ENCODE data around the gene APLN.

DNA sequence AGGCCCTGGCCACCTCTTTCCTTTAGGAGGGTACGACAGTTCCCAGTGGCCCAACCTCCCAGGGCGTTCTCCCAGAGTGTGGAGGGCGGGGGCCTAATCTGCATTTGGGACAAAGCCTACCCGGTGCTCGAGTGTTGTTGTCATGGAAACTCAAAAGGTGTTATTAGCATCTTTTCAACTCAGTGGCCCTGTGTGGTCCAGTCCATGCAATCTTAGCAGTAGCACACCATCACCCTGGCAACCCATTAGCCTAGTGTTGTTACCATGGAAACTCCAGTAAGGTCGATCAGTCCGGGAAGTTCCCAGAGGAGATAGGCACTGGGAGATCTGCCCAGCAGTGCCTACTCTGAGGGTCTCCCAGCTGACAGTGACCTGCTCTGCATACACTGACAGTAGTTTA, 20.2 kb downstream of the APLN start:
- TF ChIP-seq, protein P1, sequence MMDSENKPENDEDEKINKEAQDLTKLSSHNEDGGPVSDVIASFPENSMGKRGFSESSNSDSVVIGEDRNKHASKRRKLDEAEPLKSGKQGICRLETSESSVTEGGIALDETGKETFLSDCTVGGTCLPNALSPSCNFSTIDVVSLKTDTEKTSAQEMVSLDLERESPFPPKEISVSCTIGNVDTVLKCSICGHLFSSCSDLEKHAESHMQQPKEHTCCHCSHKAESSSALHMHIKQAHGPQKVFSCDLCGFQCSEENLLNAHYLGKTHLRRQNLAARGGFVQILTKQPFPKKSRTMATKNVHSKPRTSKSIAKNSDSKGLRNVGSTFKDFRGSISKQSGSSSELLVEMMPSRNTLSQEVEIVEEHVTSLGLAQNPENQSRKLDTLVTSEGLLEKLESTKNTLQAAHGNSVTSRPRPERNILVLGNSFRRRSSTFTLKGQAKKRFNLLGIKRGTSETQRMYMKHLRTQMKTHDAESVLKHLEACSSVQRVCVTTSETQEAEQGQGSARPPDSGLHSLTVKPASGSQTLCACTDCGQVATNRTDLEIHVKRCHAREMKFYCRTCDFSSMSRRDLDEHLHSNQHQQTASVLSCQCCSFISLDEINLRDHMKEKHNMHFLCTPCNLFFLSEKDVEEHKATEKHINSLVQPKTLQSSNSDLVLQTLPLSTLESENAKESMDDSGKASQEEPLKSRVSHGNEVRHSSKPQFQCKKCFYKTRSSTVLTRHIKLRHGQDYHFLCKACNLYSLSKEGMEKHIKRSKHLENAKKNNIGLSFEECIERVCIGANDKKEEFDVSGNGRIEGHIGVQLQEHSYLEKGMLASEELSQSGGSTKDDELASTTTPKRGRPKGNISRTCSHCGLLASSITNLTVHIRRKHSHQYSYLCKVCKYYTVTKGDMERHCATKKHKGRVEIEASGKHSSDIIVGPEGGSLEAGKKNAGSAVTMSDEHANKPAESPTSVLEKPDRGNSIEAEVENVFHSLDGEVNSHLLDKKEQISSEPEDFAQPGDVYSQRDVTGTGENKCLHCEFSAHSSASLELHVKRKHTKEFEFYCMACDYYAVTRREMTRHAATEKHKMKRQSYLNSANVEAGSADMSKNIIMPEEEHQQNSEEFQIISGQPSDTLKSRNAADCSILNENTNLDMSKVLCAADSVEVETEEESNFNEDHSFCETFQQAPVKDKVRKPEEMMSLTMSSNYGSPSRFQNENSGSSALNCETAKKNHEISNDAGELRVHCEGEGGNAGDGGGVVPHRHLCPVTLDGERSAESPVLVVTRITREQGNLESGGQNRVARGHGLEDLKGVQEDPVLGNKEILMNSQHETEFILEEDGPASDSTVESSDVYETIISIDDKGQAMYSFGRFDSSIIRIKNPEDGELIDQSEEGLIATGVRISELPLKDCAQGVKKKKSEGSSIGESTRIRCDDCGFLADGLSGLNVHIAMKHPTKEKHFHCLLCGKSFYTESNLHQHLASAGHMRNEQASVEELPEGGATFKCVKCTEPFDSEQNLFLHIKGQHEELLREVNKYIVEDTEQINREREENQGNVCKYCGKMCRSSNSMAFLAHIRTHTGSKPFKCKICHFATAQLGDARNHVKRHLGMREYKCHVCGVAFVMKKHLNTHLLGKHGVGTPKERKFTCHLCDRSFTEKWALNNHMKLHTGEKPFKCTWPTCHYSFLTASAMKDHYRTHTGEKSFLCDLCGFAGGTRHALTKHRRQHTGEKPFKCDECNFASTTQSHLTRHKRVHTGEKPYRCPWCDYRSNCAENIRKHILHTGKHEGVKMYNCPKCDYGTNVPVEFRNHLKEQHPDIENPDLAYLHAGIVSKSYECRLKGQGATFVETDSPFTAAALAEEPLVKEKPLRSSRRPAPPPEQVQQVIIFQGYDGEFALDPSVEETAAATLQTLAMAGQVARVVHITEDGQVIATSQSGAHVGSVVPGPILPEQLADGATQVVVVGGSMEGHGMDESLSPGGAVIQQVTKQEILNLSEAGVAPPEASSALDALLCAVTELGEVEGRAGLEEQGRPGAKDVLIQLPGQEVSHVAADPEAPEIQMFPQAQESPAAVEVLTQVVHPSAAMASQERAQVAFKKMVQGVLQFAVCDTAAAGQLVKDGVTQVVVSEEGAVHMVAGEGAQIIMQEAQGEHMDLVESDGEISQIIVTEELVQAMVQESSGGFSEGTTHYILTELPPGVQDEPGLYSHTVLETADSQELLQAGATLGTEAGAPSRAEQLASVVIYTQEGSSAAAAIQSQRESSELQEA (CRISPR knock-in tag; IDR thresholded peaks at IDR 0.05; ENCODE audit: not compliant biosample characterization): no peak
- TF ChIP-seq ZNF878 (CRISPR knock-in tag; IDR thresholded peaks at IDR 0.05) (no peak), ZNF10 (CRISPR knock-in tag; IDR thresholded peaks at IDR 0.05; ENCODE audit: borderline replicate concordance, low read depth) (no peak), ARNT (IDR thresholded peaks at IDR 0.05) (no peak), SP4 (CRISPR knock-in tag; IDR thresholded peaks at IDR 0.05) (no peak), KAT2B (IDR thresholded peaks at IDR 0.05; ENCODE audit: borderline replicate concordance, low read depth, low read length) (no peak), GABPA (IDR thresholded peaks at IDR 0.05; ENCODE audit: low read depth, low read length) (no peak), GABPA (CRISPR knock-in tag; IDR thresholded peaks at IDR 0.05; ENCODE audit: low read depth) (no peak), POLR2A (IDR thresholded peaks at IDR 0.05; ENCODE audit: insufficient read depth in 1 of 2, low read depth in 2 of 2, low read length in 2 of 2) (no peak), CBFB (CRISPR knock-in tag; IDR thresholded peaks at IDR 0.05) (no peak), U2AF1 (optimal IDR thresholded peaks at IDR 0.05; ENCODE audit: low read depth, low read length) (no peak)
- TF ChIP-seq, protein P2, sequence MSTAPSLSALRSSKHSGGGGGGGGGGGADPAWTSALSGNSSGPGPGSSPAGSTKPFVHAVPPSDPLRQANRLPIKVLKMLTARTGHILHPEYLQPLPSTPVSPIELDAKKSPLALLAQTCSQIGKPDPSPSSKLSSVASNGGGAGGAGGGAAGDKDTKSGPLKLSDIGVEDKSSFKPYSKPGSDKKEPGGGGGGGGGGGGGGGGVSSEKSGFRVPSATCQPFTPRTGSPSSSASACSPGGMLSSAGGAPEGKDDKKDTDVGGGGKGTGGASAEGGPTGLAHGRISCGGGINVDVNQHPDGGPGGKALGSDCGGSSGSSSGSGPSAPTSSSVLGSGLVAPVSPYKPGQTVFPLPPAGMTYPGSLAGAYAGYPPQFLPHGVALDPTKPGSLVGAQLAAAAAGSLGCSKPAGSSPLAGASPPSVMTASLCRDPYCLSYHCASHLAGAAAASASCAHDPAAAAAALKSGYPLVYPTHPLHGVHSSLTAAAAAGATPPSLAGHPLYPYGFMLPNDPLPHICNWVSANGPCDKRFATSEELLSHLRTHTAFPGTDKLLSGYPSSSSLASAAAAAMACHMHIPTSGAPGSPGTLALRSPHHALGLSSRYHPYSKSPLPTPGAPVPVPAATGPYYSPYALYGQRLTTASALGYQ (CRISPR knock-in tag; IDR thresholded peaks at IDR 0.05): no peak
- TF ChIP-seq, protein P3, sequence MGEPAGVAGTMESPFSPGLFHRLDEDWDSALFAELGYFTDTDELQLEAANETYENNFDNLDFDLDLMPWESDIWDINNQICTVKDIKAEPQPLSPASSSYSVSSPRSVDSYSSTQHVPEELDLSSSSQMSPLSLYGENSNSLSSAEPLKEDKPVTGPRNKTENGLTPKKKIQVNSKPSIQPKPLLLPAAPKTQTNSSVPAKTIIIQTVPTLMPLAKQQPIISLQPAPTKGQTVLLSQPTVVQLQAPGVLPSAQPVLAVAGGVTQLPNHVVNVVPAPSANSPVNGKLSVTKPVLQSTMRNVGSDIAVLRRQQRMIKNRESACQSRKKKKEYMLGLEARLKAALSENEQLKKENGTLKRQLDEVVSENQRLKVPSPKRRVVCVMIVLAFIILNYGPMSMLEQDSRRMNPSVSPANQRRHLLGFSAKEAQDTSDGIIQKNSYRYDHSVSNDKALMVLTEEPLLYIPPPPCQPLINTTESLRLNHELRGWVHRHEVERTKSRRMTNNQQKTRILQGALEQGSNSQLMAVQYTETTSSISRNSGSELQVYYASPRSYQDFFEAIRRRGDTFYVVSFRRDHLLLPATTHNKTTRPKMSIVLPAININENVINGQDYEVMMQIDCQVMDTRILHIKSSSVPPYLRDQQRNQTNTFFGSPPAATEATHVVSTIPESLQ (CRISPR knock-in tag; conservative IDR thresholded peaks at IDR 0.05): no peak
- TF ChIP-seq, protein P4, sequence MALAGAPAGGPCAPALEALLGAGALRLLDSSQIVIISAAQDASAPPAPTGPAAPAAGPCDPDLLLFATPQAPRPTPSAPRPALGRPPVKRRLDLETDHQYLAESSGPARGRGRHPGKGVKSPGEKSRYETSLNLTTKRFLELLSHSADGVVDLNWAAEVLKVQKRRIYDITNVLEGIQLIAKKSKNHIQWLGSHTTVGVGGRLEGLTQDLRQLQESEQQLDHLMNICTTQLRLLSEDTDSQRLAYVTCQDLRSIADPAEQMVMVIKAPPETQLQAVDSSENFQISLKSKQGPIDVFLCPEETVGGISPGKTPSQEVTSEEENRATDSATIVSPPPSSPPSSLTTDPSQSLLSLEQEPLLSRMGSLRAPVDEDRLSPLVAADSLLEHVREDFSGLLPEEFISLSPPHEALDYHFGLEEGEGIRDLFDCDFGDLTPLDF (CRISPR knock-in tag; IDR thresholded peaks at IDR 0.05): no peak
